Fibroblast of the conjunctiva (primary cell): Measurements from ENCODE around the gene GRK2.
"Not testable (repeated sequence)": the region's sequence is repeated elsewhere in the genome, so short reads cannot be mapped to it uniquely, and the experiment has no call there.

Experiments used
- DNase-seq: peaks from one replicate; pipeline ENCODE4 v3.0.0-alpha.2; 2010; ENCODE audit warnings: low read depth

GRK2 gene

GRCh38 chr11:67254798-67255197 is 11.5 kb upstream of the GRK2 start:
- no peak for DNase-seq

- DNase-seq: no peak
Observed at GRCh38 chr11:67255353-67255752, 10.9 kb upstream of the GRK2 start.

GRCh38 chr11:67255864-67256263 is 10.4 kb upstream of the GRK2 start:
- DNase-seq: no peak

- DNase-seq: no peak
Observed at GRCh38 chr11:67256477-67257135, 9.7 kb upstream of the GRK2 start.

- DNase-seq: no peak
Observed at GRCh38 chr11:67260406-67260805, 5.9 kb upstream of the GRK2 start.

- DNase-seq: not testable (repeated sequence)
Observed at GRCh38 chr11:67260885-67261639, 5.2 kb upstream of the GRK2 start.

GRCh38 chr11:67261640-67261945 is 4.7 kb upstream of the GRK2 start:
- DNase-seq: no peak

- no peak for DNase-seq
Observed at GRCh38 chr11:67261946-67262681, 4.2 kb upstream of the GRK2 start.

GRCh38 chr11:67262731-67263675 is 3.3 kb upstream of the GRK2 start:
- peak; percentile 72 for DNase-seq

GRCh38 chr11:67264260-67264659 is 2.0 kb upstream of the GRK2 start:
- DNase-seq: no peak

- no peak for DNase-seq
Observed at GRCh38 chr11:67264877-67265632, 1.2 kb upstream of the GRK2 start.

- no peak for DNase-seq
Observed at GRCh38 chr11:67265633-67266448, 432 bp upstream of the GRK2 start.

- DNase-seq: no peak
Observed at GRCh38 chr11:67267188-67268080, 1.2 kb downstream of the GRK2 start.

- DNase-seq: no peak
Observed at GRCh38 chr11:67268081-67268961, 2.0 kb downstream of the GRK2 start.

- DNase-seq: no peak
Observed at GRCh38 chr11:67268962-67269268, 2.6 kb downstream of the GRK2 start.

- DNase-seq: no peak
Observed at GRCh38 chr11:67269401-67270255, 3.4 kb downstream of the GRK2 start.
